Osteocyte (in vitro differentiated cells): ENCODE measurements around the gene MCM3AP. TPM values are rescaled to one million over a fixed set of nuclear protein-coding genes. Genes with fewer than 3 reads are reported as not detected.
A peak's percentile ranks its signal among the peaks of the same experiment; 100 is the strongest.

Source experiments
- DNase-seq: peaks from one replicate; pipeline ENCODE4 v3.0.0; 2021; ENCODE audit warnings: mixed read lengths; ENCODE audit not compliant: unreplicated experiment; ENCODE audit errors: extremely low spot score
- H3K27ac Mint-ChIP-seq: one replicate; pipeline ENCODE4 v1.8.0; 2021; ENCODE audit warnings: mild to moderate bottlenecking, mixed read lengths; ENCODE audit not compliant: unreplicated experiment
- H3K27me3 Mint-ChIP-seq: one replicate; pipeline ENCODE4 v1.8.0; 2021; ENCODE audit warnings: mixed read lengths; ENCODE audit not compliant: unreplicated experiment
- H3K36me3 Mint-ChIP-seq: one replicate; pipeline ENCODE4 v1.8.0; 2021; ENCODE audit warnings: mixed read lengths; ENCODE audit not compliant: unreplicated experiment
- H3K4me1 Mint-ChIP-seq: one replicate; pipeline ENCODE4 v1.8.0; 2021; ENCODE audit warnings: mixed read lengths; ENCODE audit not compliant: unreplicated experiment
- H3K4me3 Mint-ChIP-seq: one replicate; pipeline ENCODE4 v1.8.0; 2021; ENCODE audit warnings: mild to moderate bottlenecking, moderate library complexity, mixed read lengths; ENCODE audit not compliant: unreplicated experiment
- H3K9me3 Mint-ChIP-seq: one replicate; pipeline ENCODE4 v1.8.0; 2021; ENCODE audit warnings: mixed read lengths; ENCODE audit not compliant: unreplicated experiment
- CTCF ChIP-seq: fragments of 200-600 bp; sonication (generic); IDR thresholded peaks from 2 replicates; pipeline ENCODE4 v1.5.0; 2021; ENCODE audit warnings: antibody characterized with exemption, mild to moderate bottlenecking, moderate library complexity
- total RNA-seq: library from RNA; stranded (reverse); gene quantifications from 2 replicates; pipeline ENCODE4 v1.2.1, GENCODE V29; 2021

The MCM3AP gene
- total RNA-seq, 1 donor from 2014 or later: 105 TPM

GRCh38 chr21:46323227-46323709 is 37.9 kb upstream of the MCM3AP start:
- no peak for TF ChIP-seq CTCF
- H3K4me1 Mint-ChIP-seq: peaks cover 43% of the 10 kb centered on the region

GRCh38 chr21:46322351-46323226 is 37.2 kb upstream of the MCM3AP start:
- Mint-ChIP-seq H3K4me3 (peak overlapping the region; percentile 95), H3K4me1 (peaks cover 43% of the 10 kb centered on the region), H3K27me3 (no peaks in the 10 kb centered on the region), H3K27ac (peak overlapping the region; percentile 84), H3K9me3 (no peaks in the 10 kb centered on the region), H3K36me3 (peaks cover 9% of the 10 kb centered on the region)
- TF ChIP-seq CTCF: no peak
- DNase-seq: no peak

More at GRCh38 chr21:46323227-46323709, 37.9 kb upstream of the MCM3AP start:
- no peaks in the 10 kb centered on the region for H3K27me3 Mint-ChIP-seq
- H3K9me3 Mint-ChIP-seq: no peaks in the 10 kb centered on the region
- peak overlapping the region; percentile 95 for H3K4me3 Mint-ChIP-seq
- H3K27ac Mint-ChIP-seq: peak overlapping the region; percentile 84
- peaks cover 11% of the 10 kb centered on the region for H3K36me3 Mint-ChIP-seq
- DNase-seq: no peak

- no peak overlapping the region for H3K4me3 Mint-ChIP-seq
- H3K9me3 Mint-ChIP-seq: no peaks in the 10 kb centered on the region
- no peak overlapping the region for H3K27ac Mint-ChIP-seq
- TF ChIP-seq CTCF: no peak
- H3K4me1 Mint-ChIP-seq: peaks cover 30% of the 10 kb centered on the region
- DNase-seq: no peak
- H3K36me3 Mint-ChIP-seq: no peaks in the 10 kb centered on the region
- H3K27me3 Mint-ChIP-seq: no peaks in the 10 kb centered on the region
These were observed 35.0 kb upstream of the MCM3AP start for GRCh38 chr21:46320331-46320801.

- H3K27ac Mint-ChIP-seq: no peak overlapping the region
- H3K9me3 Mint-ChIP-seq: no peaks in the 10 kb centered on the region
- H3K4me1 Mint-ChIP-seq: peaks cover 28% of the 10 kb centered on the region
- H3K27me3 Mint-ChIP-seq: no peaks in the 10 kb centered on the region
- no peak overlapping the region for H3K4me3 Mint-ChIP-seq
- no peaks in the 10 kb centered on the region for H3K36me3 Mint-ChIP-seq
- TF ChIP-seq CTCF: no peak
- no peak for DNase-seq
These were observed 33.8 kb upstream of the MCM3AP start for GRCh38 chr21:46319186-46319585.

- H3K27ac Mint-ChIP-seq: no peak overlapping the region
- H3K4me3 Mint-ChIP-seq: no peak overlapping the region
- DNase-seq: no peak
- TF ChIP-seq CTCF: no peak
- H3K36me3 Mint-ChIP-seq: no peaks in the 10 kb centered on the region
- peaks cover 28% of the 10 kb centered on the region for H3K4me1 Mint-ChIP-seq
- no peaks in the 10 kb centered on the region for H3K27me3 Mint-ChIP-seq
- no peaks in the 10 kb centered on the region for H3K9me3 Mint-ChIP-seq
These were observed 33.0 kb upstream of the MCM3AP start for GRCh38 chr21:46318464-46318845.
